Lower leg skin (tissue), 3 donors: ENCODE data around the gene TMEM154.

ENCODE experiments used
- CTCF ChIP-seq, 3 donors: fragments of 450-650 bp; IDR thresholded peaks; one replicate each; pipeline ENCODE4 v1.5.1; 2016; ENCODE audit warnings: antibody characterized with exemption in 3 of 3, mild to moderate bottlenecking in 3 of 3, moderate library complexity in 2 of 3
- POLR2A ChIP-seq, 2 donors: fragments of 450-650 bp; IDR thresholded peaks; one replicate each; pipeline ENCODE4 v1.6.1; 2016 to 2017; ENCODE audit warnings: antibody characterized with exemption in 2 of 2, mild to moderate bottlenecking in 1 of 2, moderate library complexity in 1 of 2

DNA sequence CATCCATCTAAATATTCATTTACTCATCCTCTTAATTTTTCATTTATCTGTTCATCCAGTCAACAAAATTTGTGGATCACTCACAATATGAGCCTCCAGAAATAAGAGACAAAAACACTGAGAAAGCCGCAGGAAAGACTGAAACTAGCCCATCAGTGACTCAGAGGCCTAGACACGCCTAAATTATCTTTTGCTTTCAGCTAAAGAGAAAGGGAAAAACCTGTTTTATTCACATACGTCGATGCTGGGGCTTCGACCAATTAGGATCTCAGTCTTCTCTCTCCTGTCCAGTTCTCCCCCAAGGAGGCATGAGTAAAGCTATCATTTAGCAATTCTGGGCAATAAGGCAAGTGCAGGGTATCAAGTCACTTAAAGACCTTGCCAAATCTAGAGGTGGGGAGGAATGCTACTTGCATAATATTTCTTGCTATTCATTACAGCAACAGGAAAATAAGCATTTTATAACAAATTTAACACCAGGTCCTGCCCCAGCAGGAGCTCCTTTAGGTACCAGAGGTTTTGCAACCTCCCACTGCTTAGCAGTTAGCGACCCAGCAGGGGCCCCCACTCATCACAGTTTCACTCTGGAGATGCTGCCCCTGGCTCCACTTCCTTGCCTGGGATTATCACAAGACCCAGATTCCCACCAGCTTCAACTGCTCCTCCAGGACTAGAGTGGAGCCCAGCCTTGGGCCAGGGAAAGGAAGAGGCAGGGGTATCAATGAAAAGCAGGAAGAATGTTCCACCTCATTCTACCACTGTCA, 30.1 kb upstream of the TMEM154 start:
- TF ChIP-seq CTCF (IDR thresholded peaks at IDR 0.05), result no peak
- no peak for TF ChIP-seq POLR2A (IDR thresholded peaks at IDR 0.05)
